ENCODE measurements around the gene NUDT9. TPM values are rescaled to one million over a fixed set of nuclear protein-coding genes. Genes with fewer than 3 reads are reported as not detected.
"Not testable (repeated sequence)": the region's sequence is repeated elsewhere in the genome, so short reads cannot be mapped to it uniquely, and the experiment has no call there.

Gene NUDT9
- total RNA-seq, 1 donor from 2014 or later: 21.4 TPM

GRCh38 chr4:87451537-87451936, 29.2 kb downstream of the NUDT9 start:
- no peak for ATAC-seq
- DNase-seq (ENCODE audit: low spot score): no peak

- DNase-seq (ENCODE audit: low spot score): no peak
Observed at GRCh38 chr4:87458913-87459312, 36.5 kb downstream of the NUDT9 start.

DNA sequence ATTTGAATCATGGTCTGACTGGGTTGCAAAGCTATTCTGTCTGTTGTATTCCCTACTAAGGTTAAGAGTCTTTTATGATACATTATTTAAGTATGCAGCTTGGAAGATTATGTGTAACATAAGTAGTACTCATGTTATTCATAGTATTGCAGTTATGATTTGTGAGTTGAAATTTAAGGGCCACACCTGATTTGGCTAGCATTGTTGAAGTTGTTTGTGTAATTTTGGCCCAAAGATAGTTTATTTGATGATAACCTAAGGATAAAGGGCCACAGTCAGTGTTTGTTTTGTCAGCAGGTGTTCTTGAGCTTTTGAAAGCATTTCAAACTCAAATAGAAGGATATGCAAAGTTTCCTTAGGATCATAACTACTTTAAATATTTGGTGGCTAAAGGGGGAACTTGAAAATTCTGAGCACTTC, 38.9 kb downstream of the NUDT9 start:
- ATAC-seq (no peak), DNase-seq (ENCODE audit: low spot score) (no peak)

More at GRCh38 chr4:87458913-87459312, 36.5 kb downstream of the NUDT9 start:
- no peak for ATAC-seq

- DNase-seq (ENCODE audit: low spot score) (no peak), ATAC-seq (no peak)
Observed at GRCh38 chr4:87462102-87462501, 39.7 kb downstream of the NUDT9 start.

- ATAC-seq (peak; percentile 91), DNase-seq (ENCODE audit: low spot score) (no peak)
Observed at GRCh38 chr4:87465739-87466366, 43.5 kb downstream of the NUDT9 start.

DNA sequence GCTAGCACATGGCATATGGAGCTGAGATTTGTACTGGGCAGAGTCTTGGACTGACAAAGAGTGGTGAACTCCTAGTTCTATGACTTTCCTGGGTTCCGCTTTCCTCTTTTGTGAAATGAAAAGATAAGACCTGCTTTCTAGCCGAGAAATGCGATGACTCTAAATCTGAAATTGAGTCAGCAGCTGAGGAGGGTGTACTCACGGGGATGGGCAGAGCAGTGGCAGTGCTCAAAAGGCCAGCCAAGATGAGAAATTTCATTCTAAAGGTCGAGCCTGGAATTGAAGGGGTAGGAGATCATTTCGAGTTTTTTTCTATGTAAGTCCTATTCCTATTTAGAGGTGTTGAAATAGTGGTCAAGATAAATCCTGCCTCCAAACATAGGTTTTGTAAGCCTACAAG, 47.0 kb downstream of the NUDT9 start:
- DNase-seq (ENCODE audit: low spot score): no peak
- ATAC-seq: no peak

- ATAC-seq: no peak
- DNase-seq (ENCODE audit: low spot score): no peak
Observed at GRCh38 chr4:87476934-87477333, 54.6 kb downstream of the NUDT9 start.

GRCh38 chr4:87478732-87479250, 56.4 kb downstream of the NUDT9 start:
- ATAC-seq: no peak
- no peak for DNase-seq (ENCODE audit: low spot score)

GRCh38 chr4:87481377-87481776, 59.0 kb downstream of the NUDT9 start:
- DNase-seq (ENCODE audit: low spot score) (no peak), ATAC-seq (no peak)

DNA sequence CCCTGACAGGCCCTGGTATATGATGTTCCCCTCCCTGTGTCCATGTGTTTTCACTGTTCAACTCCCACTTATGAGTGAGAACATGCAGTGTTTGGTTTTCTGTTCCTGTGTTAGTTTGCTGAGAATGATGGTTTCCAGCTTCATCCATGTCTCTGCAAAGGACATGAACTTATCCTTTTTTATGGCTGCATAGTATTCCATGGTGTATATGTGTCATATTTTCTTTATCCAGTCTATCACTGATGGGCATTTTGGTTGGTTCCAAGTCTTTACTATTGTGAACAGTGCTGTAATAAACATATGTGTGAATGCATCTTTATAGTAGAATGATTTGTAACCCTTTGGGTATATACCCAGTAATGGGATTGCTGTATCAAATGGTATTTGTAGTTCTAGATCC, 60.9 kb downstream of the NUDT9 start:
- ATAC-seq: not testable (repeated sequence)

DNA sequence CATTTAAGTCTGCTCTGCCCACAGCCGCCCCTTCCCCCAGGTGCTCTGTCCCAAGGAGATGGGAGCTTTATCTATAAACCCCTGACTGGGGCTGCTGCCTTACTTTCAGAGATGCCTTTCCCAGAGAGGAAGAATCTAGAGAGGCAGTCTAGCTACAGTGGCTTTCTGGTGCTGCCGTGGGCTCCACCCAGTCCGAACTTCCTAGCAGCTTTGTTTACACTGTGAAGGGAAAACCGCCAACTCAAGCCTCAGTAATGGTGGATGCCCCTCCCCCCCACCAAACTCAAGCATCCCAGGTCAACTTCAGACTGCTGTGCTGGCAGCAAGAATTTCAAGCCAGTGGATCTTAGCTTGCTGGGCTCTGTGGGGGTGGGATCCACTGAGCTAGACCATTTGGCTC, 66.3 kb downstream of the NUDT9 start:
- not testable (repeated sequence) for ATAC-seq; DNase-seq (ENCODE audit: low spot score)

More for the DNA sequence above, 60.9 kb downstream of the NUDT9 start:
- not testable (repeated sequence) for DNase-seq (ENCODE audit: low spot score)

DNA sequence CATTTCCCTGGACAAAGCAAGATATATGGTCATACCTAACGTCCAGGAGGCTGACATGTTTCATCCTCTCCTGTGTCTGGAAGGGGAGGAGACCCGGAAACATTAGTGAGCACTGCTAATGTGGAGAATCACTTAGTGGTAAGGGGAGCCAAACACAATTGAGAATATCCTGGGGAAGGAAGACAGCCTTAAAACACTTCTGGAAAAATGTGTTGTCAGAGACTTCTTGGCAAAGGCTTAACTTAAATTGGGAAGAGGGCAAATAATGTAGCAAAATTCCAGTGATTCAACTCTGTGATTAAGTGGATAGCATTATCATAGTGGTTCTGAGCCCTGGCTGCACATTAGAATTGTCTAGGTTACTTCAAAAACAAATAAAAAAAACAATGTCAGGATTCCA, 67.3 kb downstream of the NUDT9 start:
- no peak for DNase-seq (ENCODE audit: low spot score)
- no peak for ATAC-seq

DNA sequence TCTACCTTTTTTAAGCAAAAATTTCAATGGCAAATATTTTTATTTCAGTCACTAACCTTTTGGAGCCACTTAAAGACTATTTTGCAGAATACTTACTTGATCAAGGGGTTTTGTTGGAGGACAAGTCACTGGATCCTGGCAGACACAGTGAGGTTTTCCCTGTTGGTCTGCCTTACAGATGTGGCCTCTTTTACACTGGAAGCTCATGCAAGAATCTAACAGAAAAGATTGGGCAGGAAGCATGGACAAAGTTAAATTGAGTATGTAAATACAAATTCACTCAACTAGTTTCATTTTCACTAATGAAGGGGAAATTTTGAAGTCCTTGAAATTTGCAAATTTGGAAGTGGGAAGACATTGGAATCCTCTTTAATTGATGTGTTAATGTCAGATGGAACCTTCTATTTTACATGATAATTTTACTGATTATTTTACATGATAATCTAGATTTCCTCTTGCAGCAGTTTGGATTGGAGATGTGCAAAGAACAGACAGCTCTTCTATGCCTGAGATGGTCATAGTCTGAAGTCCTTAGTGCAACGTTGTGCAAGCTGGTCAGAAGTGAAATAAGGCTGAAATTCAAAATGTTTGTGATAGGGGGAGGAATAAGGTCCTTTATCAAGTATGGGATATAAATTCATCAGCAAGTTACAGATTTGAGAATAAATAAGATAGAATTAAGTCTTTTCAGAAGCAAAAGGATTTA, 68.4 kb downstream of the NUDT9 start:
- DNase-seq (ENCODE audit: low spot score): peak; percentile 72
- ATAC-seq: peak; percentile 83

DNA sequence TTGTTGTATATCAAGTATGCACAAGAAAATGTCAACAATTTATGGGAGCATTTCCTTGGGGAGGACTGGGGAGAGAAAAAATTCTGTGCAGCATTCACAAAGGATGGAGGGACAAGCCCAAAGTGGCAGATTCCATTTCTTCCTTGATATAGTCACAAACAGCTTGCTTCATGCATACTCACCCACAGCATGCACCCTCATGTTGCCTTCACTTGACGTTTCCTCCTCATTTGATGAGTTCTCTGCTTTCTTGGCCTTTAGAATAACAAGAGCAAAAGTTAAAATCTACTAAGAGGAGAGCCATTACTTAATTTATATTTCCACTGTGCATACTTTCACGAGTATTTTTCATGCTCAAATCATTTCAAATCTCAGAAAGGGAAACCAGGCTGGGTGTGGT, 69.1 kb downstream of the NUDT9 start:
- DNase-seq (ENCODE audit: low spot score) (no peak), ATAC-seq (peak; percentile 8)

GRCh38 chr4:87491851-87492250, 69.5 kb downstream of the NUDT9 start:
- not testable (repeated sequence) for DNase-seq (ENCODE audit: low spot score); ATAC-seq

DNA sequence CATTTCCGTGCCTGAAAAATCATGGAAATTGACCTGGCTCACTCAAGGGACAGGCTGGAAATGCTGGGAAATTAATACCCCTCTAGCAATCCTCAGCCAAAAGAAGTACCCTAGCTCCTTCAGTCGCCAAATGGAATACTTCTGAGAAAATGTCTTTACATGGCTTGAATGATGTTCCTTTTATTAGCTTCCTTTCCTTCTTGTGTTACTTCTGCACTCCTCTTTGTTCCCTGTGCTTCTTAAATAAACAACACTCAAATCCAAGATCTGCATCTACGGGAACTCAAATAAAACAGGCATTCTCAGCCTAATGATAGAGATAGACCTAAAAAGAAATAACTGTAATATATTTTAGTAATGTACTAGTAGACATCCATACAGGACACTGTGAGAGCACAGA, 70.7 kb downstream of the NUDT9 start:
- no peak for DNase-seq (ENCODE audit: low spot score)
- ATAC-seq: no peak

DNA sequence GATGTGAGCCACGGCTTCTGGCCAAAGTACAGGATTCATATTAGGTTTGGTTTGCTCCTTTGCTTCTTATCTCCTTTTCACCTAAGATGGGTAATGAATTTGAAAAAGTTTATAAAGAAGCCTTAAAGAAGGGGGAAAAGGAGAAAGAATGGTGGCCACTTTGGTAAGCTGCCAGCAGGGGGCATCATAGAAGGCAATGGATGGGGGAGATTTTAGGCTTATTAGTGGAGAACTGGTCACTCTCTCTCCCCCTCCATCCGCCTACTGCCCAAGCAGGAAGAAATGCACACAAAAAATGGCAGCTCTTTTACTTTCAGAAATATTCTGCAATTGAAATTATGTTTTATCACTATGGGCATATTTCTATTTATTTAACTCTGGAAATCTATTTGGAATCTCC, 74.8 kb downstream of the NUDT9 start:
- DNase-seq (ENCODE audit: low spot score) (no peak), ATAC-seq (no peak)

- no peak for ATAC-seq
- DNase-seq (ENCODE audit: low spot score): no peak
Observed at GRCh38 chr4:87497578-87497977, 75.2 kb downstream of the NUDT9 start.

GRCh38 chr4:87498446-87498900, 76.1 kb downstream of the NUDT9 start:
- ATAC-seq: peak; percentile 28
- no peak for DNase-seq (ENCODE audit: low spot score)

DNA sequence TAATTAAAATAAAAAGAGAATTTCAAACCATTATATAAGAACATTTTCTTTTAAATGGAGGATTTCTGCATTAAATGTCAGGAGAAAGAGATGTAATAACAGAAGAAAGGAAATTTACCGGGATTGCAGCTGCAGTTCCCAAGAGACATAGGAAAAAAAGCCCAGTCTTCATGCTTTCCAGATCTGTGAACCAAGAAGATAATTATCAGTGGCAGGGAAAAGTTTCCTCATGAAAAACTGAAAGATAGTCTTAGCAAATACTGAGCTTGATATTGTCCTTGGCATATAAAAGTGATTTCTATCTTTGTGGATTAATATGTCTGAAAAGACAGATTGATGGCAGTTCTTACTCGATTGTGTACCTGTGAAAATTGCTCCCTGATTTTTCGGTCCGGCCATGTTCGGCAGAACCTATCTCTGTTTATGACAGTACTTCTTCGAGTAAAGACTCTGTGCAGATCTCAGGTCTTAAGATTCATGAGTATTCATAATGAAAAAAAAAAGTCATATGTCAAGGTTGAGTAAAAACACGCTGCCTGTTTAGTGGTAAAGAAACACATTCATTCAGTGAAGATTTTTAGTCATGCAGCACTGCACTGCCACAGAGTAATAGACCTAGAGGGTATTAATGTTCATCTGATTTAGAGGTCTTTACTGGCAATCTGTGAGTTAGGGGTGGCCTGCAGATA, 77.2 kb downstream of the NUDT9 start:
- ATAC-seq (no peak), DNase-seq (ENCODE audit: low spot score) (no peak)

DNA sequence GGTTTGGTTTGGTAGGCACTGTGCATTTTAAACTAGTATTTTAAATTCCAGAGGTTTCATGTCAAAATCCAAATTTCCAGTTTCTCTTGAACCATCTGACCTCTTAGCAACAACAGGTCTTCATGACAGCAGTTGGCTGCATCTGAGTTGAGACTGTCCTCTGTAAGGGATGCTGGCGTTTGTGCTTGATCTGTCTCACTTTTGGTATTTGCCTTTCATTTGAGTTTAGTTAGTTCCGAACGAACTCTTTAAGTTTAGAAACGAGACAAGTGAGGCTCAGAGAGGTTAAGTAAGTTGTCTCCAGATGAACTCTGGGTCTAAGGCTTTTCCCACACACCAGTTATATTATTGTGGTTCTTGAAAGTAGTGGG, 77.7 kb downstream of the NUDT9 start:
- DNase-seq (ENCODE audit: low spot score) (no peak), ATAC-seq (no peak)

Data from left lobe of liver (tissue), 2 donors.